Measurements from ENCODE around the gene SLCO1B1.
A peak's percentile ranks its signal among the peaks of the same experiment; 100 is the strongest.
"Not testable (repeated sequence)": the region's sequence is repeated elsewhere in the genome, so short reads cannot be mapped to it uniquely, and the experiment has no call there.

The SLCO1B1 gene, protein sequence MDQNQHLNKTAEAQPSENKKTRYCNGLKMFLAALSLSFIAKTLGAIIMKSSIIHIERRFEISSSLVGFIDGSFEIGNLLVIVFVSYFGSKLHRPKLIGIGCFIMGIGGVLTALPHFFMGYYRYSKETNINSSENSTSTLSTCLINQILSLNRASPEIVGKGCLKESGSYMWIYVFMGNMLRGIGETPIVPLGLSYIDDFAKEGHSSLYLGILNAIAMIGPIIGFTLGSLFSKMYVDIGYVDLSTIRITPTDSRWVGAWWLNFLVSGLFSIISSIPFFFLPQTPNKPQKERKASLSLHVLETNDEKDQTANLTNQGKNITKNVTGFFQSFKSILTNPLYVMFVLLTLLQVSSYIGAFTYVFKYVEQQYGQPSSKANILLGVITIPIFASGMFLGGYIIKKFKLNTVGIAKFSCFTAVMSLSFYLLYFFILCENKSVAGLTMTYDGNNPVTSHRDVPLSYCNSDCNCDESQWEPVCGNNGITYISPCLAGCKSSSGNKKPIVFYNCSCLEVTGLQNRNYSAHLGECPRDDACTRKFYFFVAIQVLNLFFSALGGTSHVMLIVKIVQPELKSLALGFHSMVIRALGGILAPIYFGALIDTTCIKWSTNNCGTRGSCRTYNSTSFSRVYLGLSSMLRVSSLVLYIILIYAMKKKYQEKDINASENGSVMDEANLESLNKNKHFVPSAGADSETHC

DNA sequence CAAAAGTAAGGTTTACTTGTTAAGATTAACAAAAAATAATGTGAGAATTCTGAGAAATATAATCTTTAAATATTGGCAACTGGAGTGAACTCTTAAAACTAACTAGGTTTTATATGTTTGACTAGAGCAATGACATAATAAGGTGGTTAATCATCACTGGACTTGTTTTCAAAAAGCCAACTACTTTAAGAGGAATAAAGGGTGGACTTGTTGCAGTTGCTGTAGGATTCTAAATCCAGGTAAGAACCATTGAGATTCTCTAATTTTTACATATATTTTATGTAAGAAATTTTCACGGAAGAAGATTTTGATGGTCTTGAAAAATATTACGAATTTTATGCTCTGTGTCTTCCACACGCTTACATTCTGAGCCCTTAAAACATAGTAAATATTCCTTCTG, at the start of gene SLCO1B1:
Gene SLCO1B1 (plus strand): TSS at position 197 of the 400 bp plus-strand sequence. CDS start 10,381 bp downstream, outside the sequence.
- in situ Hi-C loops (cut with MboI; ENCODE audit: low pct_unique_long_range_greater_than_20kb, low sequenced_read_pairs) = no loop called here
- DNase-seq = no peak

DNA sequence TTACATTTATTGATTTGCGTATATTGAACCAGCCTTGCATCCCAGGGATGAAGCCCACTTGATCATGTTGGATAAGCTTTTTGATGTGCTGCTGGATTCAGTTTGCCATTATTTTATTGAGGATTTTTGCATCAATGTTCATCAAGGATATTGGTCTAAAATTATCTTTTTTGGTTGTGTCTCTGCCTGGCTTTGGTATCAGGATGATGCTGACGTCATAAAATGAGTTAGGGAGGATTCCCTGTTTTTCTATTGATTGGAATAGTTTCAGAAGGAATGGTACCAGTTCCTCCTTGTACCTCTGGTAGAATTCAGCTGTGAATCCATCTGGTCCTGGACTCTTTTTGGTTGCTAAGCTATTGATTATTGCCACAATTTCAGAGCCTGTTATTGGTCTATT, 46.2 kb upstream of the SLCO1B1 start:
- DNase-seq; in situ Hi-C loops (cut with MboI; ENCODE audit: low pct_unique_long_range_greater_than_20kb, low sequenced_read_pairs): not testable (repeated sequence)

DNA sequence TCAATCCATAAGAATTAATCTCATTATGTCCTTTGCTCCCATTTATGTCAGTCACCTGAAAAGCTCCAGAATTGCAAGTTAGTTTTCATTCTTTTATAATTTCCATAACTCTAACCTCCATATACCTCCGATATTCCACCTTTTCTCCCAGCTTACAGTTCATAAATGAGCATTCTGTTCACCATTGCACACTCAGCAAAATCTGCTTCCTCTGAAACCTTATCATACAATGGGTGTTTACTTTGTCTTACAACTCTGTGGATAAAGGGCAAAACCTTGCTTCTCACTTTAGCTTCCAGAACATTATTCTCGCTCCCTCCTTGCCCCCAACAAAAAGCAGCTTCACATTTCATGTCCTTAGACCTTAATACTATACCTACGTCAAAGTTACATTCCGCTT, 19.3 kb upstream of the SLCO1B1 start:
- in situ Hi-C loops (cut with MboI; ENCODE audit: low pct_unique_long_range_greater_than_20kb, low sequenced_read_pairs) = no loop called here
- DNase-seq = no peak

DNA sequence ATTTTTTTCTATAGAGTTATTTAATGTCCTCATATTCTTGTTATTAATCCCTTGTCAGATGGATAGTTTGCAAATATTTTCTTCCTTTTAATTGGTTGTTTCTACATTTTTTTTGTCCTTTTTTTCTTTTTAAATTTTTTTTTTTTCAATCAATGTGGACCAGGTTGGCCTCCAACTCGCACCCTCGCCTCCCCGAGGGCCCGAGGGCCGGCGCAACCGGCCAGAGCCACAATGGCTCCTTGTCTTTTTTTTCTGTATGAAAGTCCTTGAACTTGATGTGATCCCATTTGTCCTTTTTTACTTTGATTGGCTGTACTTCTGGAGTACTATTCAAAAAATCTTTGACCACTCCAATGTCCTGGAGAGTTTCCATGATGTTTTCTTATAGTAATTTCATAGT, 17.7 kb upstream of the SLCO1B1 start:
- no peak for DNase-seq
- in situ Hi-C loops (cut with MboI; ENCODE audit: low pct_unique_long_range_greater_than_20kb, low sequenced_read_pairs) = no loop called here

DNA sequence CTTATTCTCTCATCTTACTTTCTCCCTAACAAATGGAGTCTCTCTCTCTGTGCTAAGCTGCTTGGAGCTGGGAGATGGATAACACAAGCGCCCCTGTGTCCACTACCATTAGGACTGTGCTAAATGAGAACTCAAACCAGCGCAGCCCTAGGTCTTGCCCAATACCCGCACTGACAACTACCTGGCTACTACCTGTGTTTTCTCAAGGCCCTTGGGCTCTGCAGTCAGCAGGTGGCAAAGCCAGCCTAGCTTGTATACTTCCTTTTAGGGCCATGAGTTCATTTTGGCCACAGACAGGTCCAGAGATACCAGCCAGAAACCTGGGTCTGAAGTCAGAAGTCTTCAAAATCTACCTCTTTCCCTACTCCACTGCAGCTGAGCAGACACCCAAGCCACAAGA, 13.0 kb upstream of the SLCO1B1 start:
- no peak for DNase-seq
- in situ Hi-C loops (cut with MboI; ENCODE audit: low pct_unique_long_range_greater_than_20kb, low sequenced_read_pairs) = no loop called here

DNA sequence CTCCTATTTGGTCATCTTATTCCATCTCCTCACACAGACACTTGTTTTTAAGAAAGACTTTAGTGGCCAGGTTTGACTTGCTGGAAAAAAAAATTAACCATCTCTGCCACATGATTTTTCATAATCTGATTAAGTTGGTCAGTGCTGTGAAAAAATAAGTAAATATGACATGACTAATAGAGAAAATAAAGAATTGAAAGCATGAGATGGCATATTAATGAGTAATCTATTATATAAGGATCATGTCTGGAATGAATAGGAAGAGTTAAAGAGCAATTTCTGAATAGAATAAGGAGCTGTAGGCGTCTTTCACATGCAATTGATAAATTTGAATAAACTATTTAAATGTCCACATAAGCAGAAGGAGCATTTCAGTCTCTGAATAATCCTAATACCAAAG, 12.2 kb upstream of the SLCO1B1 start:
- DNase-seq = no peak
- in situ Hi-C loops (cut with MboI; ENCODE audit: low pct_unique_long_range_greater_than_20kb, low sequenced_read_pairs) = no loop called here

DNA sequence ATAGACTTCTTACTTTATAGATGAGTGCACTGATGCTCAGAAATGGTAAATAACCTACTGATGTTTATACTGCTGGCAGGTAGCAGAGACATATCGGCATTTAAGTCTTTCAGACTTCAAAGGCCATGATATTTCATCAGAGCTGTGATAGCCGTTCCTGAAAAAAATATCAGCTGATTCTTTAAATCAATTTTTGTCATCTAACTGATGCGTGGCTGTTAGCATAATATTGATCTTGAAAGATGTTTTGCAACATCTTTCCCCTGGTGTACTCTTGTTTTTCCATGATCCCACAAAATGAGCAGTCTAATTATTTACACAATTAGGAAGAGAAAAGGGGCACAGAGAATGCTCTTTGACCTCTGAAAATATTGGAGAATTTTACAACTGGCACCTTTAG, 1.6 kb upstream of the SLCO1B1 start:
- DNase-seq = no peak
- in situ Hi-C loops (cut with MboI; ENCODE audit: low pct_unique_long_range_greater_than_20kb, low sequenced_read_pairs) = no loop called here

DNA sequence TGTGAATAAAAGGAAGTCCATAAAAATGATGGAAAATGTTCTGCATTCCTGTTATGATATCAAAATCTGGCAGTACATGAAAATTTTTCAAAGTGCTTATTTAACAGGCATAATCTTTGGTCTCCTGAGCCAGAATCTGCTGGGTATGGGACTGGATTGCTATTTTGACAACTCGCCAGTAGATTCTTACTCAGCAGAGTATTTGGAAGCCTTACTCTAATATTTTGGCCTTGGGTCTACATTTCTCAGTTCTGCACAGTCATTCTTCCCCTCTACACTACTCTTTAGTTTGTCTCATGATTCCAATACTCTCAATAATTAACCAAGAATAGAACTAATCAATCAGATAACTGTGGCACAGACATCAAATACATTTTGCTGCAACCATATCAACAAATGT, 1.1 kb upstream of the SLCO1B1 start:
- in situ Hi-C loops (cut with MboI; ENCODE audit: low pct_unique_long_range_greater_than_20kb, low sequenced_read_pairs) = no loop called here
- no peak for DNase-seq

DNA sequence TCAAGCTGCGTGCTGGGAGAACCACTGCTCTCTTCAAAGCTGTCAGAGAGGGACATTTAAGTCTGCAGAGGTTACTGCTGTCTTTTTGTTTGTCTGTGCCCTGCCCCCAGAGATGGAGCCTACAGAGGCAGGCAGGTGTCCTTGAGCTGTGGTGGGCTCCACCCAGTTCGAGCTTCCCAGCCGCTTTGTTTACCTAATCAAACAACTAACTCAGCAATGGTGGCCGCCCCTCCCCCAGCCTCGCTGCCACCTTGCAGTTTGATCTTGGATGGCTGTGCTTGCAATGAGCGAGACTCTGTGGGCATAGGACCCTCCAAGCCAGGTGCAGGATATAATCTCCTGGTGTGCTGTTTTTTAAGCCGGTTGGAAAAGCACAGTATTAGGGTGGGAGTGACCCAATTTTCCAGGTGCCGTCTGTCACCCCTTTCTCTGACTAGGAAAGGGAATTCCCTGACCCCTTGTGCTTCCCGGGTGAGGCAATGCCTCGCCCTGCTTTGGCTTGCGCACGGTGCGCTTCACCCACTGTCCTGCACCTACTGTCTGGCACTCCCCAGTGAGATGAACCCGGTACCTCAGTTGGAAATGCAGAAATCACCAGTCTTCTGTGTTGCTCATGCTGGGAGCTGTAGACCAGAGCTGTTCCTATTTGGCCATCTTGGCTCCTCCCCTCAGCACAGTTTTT, 6.5 kb downstream of the SLCO1B1 start:
- in situ Hi-C loops (cut with MboI; ENCODE audit: low pct_unique_long_range_greater_than_20kb, low sequenced_read_pairs); DNase-seq: not testable (repeated sequence)

DNA sequence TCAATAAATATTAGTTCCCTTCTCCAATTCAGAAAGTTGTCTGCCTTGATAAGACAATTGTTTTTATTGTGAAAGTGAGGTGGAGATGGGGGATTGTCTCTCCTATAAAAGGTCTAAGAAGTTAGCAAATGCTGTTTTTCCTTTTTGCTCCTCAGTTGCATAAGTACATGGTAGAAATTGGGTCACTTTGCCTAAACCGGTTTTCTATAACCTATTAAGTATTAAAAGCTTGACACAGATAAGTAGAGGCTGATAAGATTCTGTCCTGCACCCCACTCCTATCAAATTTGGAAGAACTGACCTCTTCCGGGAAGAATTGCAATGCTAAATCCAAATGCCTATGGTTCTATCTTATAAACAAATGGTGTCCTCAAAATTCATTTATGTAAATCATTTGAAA, 7.0 kb downstream of the SLCO1B1 start:
- no peak for DNase-seq
- in situ Hi-C loops (cut with MboI; ENCODE audit: low pct_unique_long_range_greater_than_20kb, low sequenced_read_pairs) = no loop called here

DNA sequence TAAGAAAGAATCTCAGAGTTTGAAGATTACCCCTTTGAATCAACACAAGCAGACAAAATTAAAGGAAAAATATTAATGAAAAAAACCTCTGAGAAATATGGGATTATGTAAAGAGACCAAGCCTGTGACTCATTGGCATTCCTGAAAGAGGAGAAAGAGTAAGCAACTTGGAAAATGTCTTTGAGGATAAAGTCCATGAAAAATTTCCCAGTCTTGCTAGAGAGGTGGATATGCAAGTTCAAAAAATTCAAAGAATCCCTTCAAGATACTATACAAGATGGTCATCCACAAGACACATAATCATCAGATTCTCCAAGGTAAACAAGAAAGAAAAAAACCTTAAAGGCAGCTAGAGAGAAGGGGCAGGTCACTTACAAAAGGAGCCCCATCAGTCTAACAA, 13.3 kb downstream of the SLCO1B1 start:
- in situ Hi-C loops (cut with MboI; ENCODE audit: low pct_unique_long_range_greater_than_20kb, low sequenced_read_pairs) = no loop called here
- DNase-seq = no peak

DNA sequence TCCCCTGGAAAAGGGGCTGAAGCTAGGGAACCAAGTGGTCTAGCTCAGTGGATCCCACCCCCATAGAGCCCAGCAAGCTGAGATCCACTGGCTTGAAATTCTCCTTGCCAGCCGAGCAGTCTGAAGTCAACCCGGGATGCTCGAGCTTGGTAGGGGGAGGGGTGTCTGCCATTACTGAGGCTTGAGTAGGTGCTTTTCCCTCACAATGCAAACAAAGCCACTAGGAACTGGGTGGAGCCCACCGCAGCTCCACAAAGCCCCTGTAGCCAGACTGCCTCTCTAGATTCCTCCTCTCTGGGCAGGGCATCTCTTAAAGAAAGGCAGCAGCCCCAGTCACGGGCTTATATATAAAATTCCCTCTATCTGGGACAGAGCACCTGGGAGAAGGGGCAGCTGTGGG, 18.9 kb downstream of the SLCO1B1 start:
- not testable (repeated sequence) for DNase-seq

DNA sequence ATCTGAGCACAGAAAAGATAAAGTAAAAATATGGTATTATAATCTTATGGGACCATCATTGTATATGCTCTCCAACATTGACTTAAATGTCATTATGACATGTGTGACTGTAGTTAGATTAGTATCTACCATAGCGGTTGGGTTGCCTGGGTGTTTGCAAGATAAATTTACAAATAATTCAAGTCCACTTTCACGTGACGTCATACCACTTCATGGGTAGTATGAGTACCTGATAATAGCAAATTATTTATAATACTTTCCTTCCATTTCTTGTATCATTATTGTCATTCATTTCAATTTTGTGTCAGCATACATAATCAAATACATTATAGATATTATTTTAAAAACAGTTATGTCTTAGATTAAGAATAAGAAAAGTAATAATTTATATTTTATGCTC, 20.2 kb downstream of the SLCO1B1 start:
- no peak for DNase-seq
- in situ Hi-C loops (cut with MboI; ENCODE audit: low pct_unique_long_range_greater_than_20kb, low sequenced_read_pairs) = no loop called here

More for the DNA sequence above, 18.9 kb downstream of the SLCO1B1 start:
- in situ Hi-C loops (cut with MboI; ENCODE audit: low pct_unique_long_range_greater_than_20kb, low sequenced_read_pairs) = not testable (repeated sequence)

DNA sequence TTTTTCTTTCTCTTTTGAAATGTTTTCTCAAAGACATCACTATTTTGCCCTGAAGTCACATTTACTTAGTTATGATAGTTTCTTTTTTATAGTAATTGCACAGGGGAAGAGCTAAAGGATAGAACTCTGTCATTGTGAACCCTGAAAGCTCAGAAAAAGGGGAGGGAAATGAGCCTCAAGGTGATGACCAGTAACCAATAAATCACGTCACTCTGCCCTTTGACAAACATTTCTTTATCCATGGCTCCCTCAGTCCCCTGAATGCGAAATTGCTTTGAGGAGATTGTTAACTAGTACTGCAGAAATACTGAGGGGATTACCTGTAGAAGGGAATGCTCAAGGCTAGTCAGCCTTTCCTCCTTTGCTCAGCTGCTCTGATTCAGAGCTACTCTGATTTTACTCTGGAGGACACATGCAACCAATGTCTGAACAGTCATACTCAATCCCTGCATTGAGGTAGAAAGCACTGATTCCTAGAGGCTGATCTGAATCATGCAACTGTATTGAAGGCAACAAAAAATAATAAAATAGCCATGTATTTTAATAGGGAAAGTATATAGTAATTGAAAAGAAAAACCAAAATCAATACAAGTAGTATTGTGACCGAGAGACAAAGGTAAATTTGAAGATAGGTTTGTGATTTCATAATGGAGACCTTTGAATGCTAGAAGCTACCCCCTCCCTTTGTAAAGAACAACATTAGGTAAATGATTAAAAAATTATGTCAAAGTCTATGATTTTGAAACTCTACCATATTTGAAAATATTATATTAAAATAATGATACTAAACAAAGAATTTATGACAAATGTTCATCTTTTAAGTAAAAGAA, 24.7 kb downstream of the SLCO1B1 start:
- DNase-seq = no peak
- in situ Hi-C loops (cut with MboI; ENCODE audit: low pct_unique_long_range_greater_than_20kb, low sequenced_read_pairs) = no loop called here

DNA sequence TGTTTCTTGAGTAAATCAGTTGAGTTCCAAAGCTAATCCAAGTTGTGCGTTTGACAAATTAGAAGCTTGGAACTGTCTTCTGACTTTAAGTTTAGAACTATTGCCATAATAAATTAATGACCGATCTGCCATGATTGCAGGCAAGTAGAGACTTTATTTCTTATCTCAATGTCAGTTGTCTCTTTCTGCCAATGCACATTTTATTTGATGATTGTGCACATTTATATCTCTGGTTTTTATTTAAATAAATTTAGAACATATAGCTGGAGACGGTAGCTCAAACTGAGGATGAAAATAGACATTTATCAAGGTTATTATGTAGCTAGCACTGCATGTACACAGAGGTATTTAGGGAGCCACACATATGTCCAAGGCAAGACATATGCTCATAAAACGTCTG, 34.1 kb downstream of the SLCO1B1 start:
- DNase-seq = no peak
- in situ Hi-C loops (cut with MboI; ENCODE audit: low pct_unique_long_range_greater_than_20kb, low sequenced_read_pairs) = no loop called here

DNA sequence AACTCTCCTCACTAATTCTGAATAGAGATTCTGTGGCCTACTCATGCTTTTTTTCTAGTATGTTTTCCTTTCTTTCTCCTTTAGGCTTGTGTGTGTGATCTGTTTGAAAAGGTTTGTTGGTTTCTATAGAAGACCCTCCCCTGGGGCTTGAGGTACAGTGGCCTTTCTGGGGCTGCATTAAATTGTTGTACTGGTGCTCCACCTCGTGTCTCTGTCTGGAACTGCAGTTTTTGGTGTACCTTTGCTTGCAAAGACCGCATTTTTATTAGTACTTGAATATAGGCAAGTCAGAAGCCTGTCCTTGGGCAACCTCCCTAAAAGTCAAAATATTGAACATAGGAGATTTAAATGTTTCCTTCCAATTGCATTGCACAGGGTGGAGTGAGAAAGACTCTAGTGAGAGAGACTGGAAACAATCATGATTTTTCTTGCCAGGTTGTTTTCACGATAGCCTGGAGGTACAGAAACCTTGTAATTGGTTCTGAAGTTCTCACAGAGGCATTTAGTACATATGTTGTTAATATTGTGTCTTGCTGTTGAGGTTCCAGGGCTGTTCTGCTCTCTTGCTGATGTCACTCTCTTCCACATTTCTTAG, 39.0 kb downstream of the SLCO1B1 start:
- in situ Hi-C loops (cut with MboI; ENCODE audit: low pct_unique_long_range_greater_than_20kb, low sequenced_read_pairs) = no loop called here

DNA sequence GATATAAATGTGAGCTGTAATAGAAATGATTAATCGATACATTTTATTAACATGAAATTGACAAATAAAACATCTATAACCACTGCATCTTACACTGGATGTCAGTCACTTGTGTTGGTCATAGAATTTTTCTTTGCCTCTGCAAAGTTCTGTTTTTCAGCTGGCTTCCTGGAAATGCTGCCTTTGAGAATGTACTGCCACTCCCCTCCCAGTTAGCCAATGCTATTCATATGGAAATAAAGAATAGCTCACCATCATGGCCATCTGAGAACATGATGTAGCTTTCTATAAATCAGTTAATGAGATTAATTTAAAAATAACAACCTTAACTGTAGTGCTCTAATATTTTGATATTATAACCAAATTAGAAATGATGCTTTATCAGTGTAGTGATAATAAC, 41.1 kb downstream of the SLCO1B1 start:
- no peak for DNase-seq
- in situ Hi-C loops (cut with MboI; ENCODE audit: low pct_unique_long_range_greater_than_20kb, low sequenced_read_pairs) = no loop called here

More for the DNA sequence above, 39.0 kb downstream of the SLCO1B1 start:
- peak; percentile 78 for DNase-seq

DNA sequence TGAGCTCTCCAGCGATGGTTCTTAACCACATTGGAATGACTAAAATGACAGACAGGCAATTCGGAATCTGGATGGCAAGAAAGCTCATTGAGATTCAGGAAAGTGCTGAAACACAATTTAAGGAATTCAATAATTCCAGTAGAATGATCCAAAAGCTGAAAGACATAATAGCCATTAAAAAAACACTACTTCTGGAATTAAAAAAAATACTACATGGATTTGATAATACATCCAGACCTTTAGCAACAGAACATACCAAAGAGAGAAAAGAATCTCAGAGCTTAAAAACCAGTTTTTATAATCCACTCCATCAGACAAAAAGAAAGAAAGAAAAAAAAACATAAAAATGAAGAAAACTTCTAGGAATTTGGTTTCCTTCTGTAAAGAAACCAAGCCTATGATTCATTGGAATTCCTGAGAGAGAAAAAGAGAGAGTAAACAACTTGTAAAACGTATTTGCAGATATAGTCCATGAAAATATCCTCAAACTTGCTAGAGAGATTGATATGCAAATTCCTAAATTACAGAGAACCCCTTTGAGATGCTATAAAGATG, 52.8 kb downstream of the SLCO1B1 start:
- DNase-seq = no peak
- in situ Hi-C loops (cut with MboI; ENCODE audit: low pct_unique_long_range_greater_than_20kb, low sequenced_read_pairs) = no loop called here

DNA sequence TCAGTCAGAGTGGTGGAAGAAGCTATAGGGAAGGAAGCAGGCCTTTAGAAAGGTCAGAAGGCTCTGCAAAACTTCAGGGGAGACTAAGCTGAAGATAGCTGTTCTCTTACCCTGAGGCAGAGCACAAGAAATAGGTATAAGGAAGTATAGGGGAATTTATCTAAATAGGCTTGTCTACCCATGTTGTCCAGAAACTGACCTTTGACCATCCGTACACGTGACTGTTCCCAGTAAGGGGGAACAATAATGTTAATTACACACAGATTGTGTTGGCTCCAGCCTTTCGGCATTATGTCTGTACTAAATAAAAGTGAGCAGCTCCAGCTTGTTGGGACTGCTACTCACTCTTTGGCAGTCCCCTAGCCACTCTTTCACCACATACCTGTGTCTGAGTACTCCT, 59.0 kb downstream of the SLCO1B1 start:
- no peak for DNase-seq
- in situ Hi-C loops (cut with MboI; ENCODE audit: low pct_unique_long_range_greater_than_20kb, low sequenced_read_pairs) = no loop called here

All from KBM-7 (cell line).